ENCODE results near the gene AGAP3. TPM values are rescaled to one million over a fixed set of nuclear protein-coding genes. Genes with fewer than 3 reads are reported as not detected.

AGAP3 gene
- total RNA-seq, 1 donor = 95.9 TPM

DNA sequence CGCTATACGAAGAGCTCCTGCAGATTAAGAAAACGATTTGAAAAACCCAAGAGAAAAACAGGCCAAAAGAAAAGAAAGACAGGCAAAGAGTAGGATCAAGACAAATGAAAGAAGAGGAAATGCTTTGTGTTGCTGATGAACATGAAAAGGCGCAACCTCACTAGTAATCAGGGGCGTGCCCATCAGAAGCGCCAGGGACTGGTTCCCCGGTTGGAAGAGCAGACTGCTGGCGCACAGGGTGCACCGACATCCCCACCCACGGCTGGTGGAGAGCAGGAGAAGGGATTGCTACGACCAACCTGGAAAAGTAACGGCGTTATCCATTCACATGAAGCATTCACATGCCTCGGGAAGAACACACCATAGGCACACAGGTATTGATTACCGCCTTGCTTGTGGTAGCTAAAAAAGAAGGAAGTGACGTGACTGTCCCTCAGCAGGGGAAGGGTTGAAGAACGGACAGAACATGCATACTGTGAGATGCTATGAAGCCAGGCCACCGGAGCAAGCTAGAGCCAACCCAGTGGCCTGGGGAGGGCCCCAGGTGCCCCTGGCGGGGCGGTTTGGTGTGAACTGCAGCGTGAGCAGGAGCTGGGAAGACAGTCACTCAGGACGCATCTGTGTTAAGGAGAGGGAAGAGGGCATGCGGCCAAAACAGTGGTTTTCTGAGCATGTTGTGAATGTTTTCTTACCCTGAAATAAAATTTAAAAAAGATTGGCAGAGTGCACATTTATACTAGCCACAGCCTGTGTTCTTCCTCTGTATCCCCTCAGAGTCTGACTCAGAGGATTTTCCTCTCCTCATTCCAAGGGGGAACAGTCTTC, 18.3 kb downstream of the AGAP3 start:
- peak in 2 of 3 donors; percentile 52 to 73 for DNase-seq (ENCODE audit: low read depth in 2 of 3, low spot score in 2 of 3)

DNA sequence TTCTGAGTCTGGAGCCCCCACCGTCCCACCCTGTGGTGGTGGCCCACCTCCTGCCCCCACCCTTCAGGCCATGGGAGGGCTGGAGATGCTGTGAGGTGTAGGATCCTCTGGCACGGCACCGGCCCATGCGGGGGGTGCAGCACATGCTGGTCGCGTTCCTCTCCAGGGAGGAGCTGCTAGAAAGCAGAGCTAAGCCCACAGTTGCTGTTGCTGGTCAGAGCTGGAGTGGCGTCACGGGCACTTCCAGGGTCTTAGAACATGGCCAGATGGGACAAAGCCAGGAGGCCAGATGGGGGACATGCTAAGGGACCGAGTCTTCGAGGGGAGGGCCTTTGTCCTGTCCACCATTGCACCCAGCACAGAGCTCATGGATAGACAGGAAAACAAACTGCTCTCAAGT, 21.6 kb downstream of the AGAP3 start:
- no peak for DNase-seq (ENCODE audit: low read depth in 2 of 3, low spot score in 2 of 3)

- no peak for DNase-seq (ENCODE audit: low read depth in 2 of 3, low spot score in 2 of 3)
These were observed 23.1 kb downstream of the AGAP3 start for GRCh38 chr7:151109094-151110048.

GRCh38 chr7:151110236-151110940, 24.1 kb downstream of the AGAP3 start:
- no peak for DNase-seq (ENCODE audit: low read depth in 2 of 3, low spot score in 2 of 3)

DNA sequence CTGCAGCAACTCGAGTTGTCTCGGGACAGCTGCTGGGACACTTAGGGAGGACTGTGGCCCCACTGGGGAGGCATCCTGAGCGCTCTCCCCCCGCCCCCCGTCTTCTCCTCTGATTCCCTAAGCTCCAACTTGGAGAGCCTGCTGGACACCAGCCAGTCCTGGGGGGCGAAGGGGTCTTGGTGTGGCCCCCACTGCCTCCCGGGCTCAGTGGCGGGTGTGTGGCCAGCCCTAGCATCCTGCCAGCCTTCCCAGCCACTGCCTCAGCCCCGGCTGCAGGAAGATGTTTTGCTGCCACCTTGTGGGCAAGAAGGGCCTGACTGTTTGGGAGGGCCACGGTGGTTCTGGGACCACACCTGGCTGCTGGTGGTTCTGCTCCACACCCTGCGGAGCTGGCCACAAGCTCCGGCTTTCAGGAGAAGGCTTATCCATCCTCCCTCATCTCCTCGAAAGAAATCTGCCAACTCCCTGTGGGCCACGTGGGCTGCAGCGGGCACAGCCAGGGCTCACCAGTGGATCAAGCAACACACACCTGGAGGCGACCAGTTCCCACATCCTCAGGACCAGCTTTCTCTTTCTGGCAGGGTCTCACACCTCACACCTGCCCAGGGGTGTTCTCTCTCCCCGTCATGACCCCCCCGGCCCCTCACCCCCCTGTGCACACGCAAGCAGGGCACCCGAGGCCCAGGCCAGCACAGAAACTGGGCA, 24.8 kb downstream of the AGAP3 start:
- peak; percentile 41 to 79 (median 61) for DNase-seq (ENCODE audit: low read depth in 2 of 3, low spot score in 2 of 3)

GRCh38 chr7:151113344-151114150, 27.3 kb downstream of the AGAP3 start:
- no peak for DNase-seq (ENCODE audit: low read depth in 2 of 3, low spot score in 2 of 3)

- no peak for DNase-seq (ENCODE audit: low read depth in 2 of 3, low spot score in 2 of 3)
These were observed 28.1 kb downstream of the AGAP3 start for GRCh38 chr7:151114151-151115090.

GRCh38 chr7:151115121-151115835, 29.0 kb downstream of the AGAP3 start:
- DNase-seq (ENCODE audit: low read depth in 2 of 3, low spot score in 2 of 3) = peak in 2 of 3 donors; percentile 42 to 46

DNA sequence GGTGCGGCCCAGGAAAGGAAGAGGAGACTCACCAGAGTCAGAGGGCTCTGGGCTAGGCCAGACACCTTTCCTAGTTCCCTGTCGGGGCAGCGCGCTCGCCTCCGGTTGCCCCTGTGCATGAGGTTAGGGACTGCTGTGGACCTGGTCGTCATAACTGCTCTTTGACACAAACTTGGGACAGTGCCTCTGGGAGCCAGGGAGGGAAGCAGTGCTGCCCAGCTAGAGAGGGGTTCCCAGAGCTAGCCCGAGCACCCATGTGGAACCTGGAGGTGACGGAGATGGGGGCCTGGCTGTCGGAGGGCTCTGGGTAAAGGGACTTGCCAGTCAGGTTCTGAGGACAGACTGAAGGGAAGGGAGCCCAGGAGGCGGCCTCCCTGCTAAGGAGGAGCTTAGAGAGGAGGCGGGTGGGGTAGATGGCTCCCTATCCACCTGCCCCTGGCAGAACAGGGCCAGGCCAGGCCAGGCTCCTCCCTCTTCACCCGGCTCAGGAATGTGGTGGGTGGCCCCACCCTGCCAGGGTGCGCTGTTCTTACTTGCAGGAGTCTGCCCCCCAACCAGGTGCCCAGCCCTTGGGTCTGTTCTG, 29.7 kb downstream of the AGAP3 start:
- DNase-seq (ENCODE audit: low read depth in 2 of 3, low spot score in 2 of 3) = no peak

DNA sequence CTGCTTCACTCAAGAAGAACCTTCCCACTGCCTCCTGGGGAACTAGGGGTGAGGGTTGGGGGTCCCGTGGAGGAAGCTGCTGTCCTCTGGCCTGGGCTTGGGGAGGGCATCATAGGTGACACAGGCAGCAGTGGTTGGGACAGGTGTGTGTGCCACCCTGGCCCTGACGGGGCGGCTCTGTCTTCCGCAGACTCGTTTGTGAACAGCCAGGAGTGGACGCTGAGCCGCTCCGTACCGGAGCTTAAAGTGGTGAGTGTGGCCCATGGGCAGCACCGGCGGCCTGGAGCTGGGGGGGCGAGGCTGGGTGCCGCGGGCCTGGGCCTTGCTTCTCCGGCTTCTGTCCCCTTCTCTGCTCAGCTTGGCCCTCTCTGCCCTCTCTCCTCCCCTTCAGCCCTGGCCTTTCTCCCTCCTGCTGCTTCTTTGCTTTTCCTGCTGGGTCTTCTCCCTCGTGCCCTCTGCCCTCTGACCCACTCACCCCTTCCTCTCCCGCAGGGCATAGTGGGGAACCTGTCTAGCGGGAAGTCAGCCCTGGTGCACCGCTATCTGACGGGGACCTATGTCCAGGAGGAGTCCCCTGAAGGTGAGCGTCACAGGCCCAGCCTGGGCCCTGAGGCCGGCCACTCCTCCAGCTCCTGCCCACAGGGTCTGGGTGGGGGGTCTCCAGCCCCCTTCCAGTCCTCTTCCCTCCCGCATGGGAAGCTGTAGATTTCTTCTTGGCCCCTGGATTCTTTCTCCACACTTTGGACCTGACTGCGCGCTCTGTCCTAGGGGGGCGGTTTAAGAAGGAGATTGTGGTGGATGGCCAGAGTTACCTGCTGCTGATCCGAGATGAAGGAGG, 30.5 kb downstream of the AGAP3 start:
- DNase-seq (ENCODE audit: low read depth in 2 of 3, low spot score in 2 of 3) = no peak

DNA sequence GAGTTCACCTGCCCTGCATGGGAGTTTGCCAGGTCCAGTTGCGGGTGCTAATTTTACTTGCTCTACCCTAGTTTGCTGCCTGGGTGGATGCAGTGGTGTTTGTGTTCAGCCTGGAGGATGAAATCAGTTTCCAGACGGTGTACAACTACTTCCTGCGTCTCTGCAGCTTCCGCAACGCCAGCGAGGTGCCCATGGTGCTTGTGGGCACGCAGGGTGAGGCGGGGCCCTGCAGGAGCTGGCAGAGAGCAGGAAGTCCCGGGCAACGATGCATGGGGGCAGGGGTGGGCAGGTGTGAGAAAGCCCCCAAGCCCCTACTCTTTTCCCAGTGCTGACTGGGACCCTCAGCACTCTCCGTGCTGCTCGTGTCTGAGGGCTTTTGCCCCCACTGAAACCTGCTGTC, 31.3 kb downstream of the AGAP3 start:
- no peak for DNase-seq (ENCODE audit: low read depth in 2 of 3, low spot score in 2 of 3)

GRCh38 chr7:151118108-151119054, 32.1 kb downstream of the AGAP3 start:
- DNase-seq (ENCODE audit: low read depth in 2 of 3, low spot score in 2 of 3) = no peak

DNA sequence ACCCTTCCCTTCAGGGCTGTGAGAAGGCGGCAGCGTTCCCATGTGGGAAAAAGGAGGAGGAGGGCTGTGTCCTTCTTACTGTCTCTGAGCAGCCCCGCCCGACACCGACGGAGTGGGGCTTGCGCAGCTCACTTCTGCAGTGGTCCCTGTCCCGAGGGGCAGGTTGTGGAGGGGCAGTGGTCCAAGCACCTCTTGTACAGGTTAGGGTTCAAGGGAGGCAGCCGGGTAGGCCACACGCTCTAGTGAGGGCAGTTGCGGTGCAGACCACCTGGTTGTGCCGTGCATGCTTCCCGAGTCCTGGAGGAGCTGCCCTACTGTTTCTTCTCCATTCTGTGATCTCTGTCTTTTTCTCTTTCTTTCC, 32.8 kb downstream of the AGAP3 start:
- no peak for DNase-seq (ENCODE audit: low read depth in 2 of 3, low spot score in 2 of 3)

- no peak for DNase-seq (ENCODE audit: low read depth in 2 of 3, low spot score in 2 of 3)
These were observed 33.6 kb downstream of the AGAP3 start for GRCh38 chr7:151119902-151120301.

- DNase-seq (ENCODE audit: low read depth in 2 of 3, low spot score in 2 of 3) = no peak
These were observed 34.6 kb downstream of the AGAP3 start for GRCh38 chr7:151120896-151121295.

All from hematopoietic multipotent progenitor cell (in vitro differentiated cells).